A549 (cell line): Measurements from ENCODE around the gene IQCE. TPM values are rescaled to one million over a fixed set of nuclear protein-coding genes. Genes with fewer than 3 reads are reported as not detected.

Source experiments
- ATAC-seq, 2 experiments: fragments of 200-7000 bp in 1 of 2; fragments of >200 bp in 1 of 2; cut with Nextera tagmentation in 1 of 2; cut with Tn5 transposase in 1 of 2; 3 replicates each; pipeline versions ENCODE4 v1.8.0 to v1.9.1; 2018 to 2020; ENCODE audit warnings: mild to moderate bottlenecking in 1 of 2, moderate library complexity in 1 of 2
- CTCF ChIA-PET: fragments of 300-600 bp; sonication (Branson Sonifier 250); formaldehyde crosslinking; extraction: SDS; loops from one replicate; lab custom pipeline; 2021; ENCODE audit warnings: antibody characterized with exemption, inconsistent platforms; lab: Yijun Ruan, JAX
- POLR2A ChIA-PET: fragments of 350-600 bp; formaldehyde crosslinking; extraction: SDS; loops from one replicate; lab custom pipeline; 2021; ENCODE audit warnings: antibody characterized with exemption, inconsistent platforms; lab: Yijun Ruan, JAX
- DNase-seq, 2 experiments: peaks; one replicate each; pipeline versions ENCODE4 v3.0.0 to v3.0.0-alpha.2; 2011 to 2016; ENCODE audit warnings: low read depth in 1 of 2, low spot score in 1 of 2
- FAIRE-seq: peaks from 2 replicates; lab custom pipeline; 2011; peaks lifted over from hg19 to GRCh38; lab: Jason Lieb, UNC
- H3K27ac ChIP-seq, 2 experiments: fragments of >200 bp; sonication (Bioruptor Twin); formaldehyde crosslinking; 3 replicates each; pipeline ENCODE4 v1.5.1; 2016 to 2017
- H3K4me1 ChIP-seq: fragments of >200 bp; sonication (Bioruptor Twin); formaldehyde crosslinking; 3 replicates; pipeline ENCODE4 v1.6.1; 2016
- H3K4me2 ChIP-seq: fragments of >200 bp; sonication (Bioruptor Twin); formaldehyde crosslinking; 3 replicates; pipeline ENCODE4 v1.6.1; 2016
- H3K4me3 ChIP-seq: fragments of >200 bp; sonication (Bioruptor Twin); formaldehyde crosslinking; 3 replicates; pipeline ENCODE4 v1.5.1; 2016
- H3K9me3 ChIP-seq: fragments of >200 bp; sonication (Bioruptor Twin); formaldehyde crosslinking; 3 replicates; pipeline ENCODE4 v1.6.1; 2016
- BCL3 ChIP-seq: fragments of >200 bp; sonication (Bioruptor Twin); formaldehyde crosslinking; IDR thresholded peaks from 3 replicates; pipeline ENCODE4 v1.6.1; 2016
- CBX2 ChIP-seq: fragments of 200-600 bp; sonication (generic); IDR thresholded peaks from 2 replicates; pipeline ENCODE4 v1.6.1; 2016; ENCODE audit warnings: low read depth, mild to moderate bottlenecking, borderline replicate concordance
- CEBPB ChIP-seq, 2 experiments: fragments of >200 bp in 1 of 2; sonication (Bioruptor Twin) in 1 of 2; formaldehyde crosslinking in 1 of 2; IDR thresholded peaks; 2 replicates each; pipeline ENCODE4 v1.6.1; 2012 to 2016
- CHD2 ChIP-seq: fragments of 150-350 bp; IDR thresholded peaks from 2 replicates; pipeline ENCODE4 v1.6.1; 2014; ENCODE audit warnings: low read length; ENCODE audit not compliant: partially characterized antibody
- CHD4 ChIP-seq: fragments of 200-600 bp; sonication (generic); IDR thresholded peaks from 2 replicates; pipeline ENCODE4 v1.6.1; 2016; ENCODE audit warnings: antibody characterized with exemption, mild to moderate bottlenecking, borderline replicate concordance
- EHF ChIP-seq: fragments of 250-450 bp; sonication (Bioruptor Pico); IDR thresholded peaks from 2 replicates; pipeline ENCODE4 v1.5.0; 2020; ENCODE audit warnings: mild to moderate bottlenecking
- FOSB ChIP-seq: fragments of 250-450 bp; sonication (Bioruptor Pico); IDR thresholded peaks from 2 replicates; pipeline ENCODE4 v1.5.0; 2020; ENCODE audit warnings: mild to moderate bottlenecking, moderate library complexity
- FOXS1 ChIP-seq: fragments of 250-450 bp; sonication (Bioruptor Pico); IDR thresholded peaks from 2 replicates; pipeline ENCODE4 v1.5.0; 2020; ENCODE audit warnings: mild to moderate bottlenecking, moderate library complexity
- HES2 ChIP-seq: fragments of >200 bp; sonication (Bioruptor Twin); formaldehyde crosslinking; IDR thresholded peaks from 2 replicates; pipeline ENCODE4 v1.6.1; 2016
- HEYL ChIP-seq: fragments of 250-450 bp; sonication (Bioruptor Pico); IDR thresholded peaks from 2 replicates; pipeline ENCODE4 v1.8.0; 2021; ENCODE audit warnings: mild to moderate bottlenecking, moderate library complexity
- HOXA7 ChIP-seq: fragments of 250-450 bp; sonication (Bioruptor Pico); IDR thresholded peaks from 2 replicates; pipeline ENCODE4 v1.5.0; 2020; ENCODE audit warnings: mild to moderate bottlenecking, moderate library complexity
- KDM1A ChIP-seq: fragments of 200-600 bp; sonication (generic); IDR thresholded peaks from 2 replicates; pipeline ENCODE4 v1.6.1; 2016; ENCODE audit warnings: low read depth, mild to moderate bottlenecking
- KDM5A ChIP-seq: fragments of 200-600 bp; sonication (generic); IDR thresholded peaks from 2 replicates; pipeline ENCODE4 v1.6.1; 2016; ENCODE audit warnings: antibody characterized with exemption, mild to moderate bottlenecking
- MAZ ChIP-seq: fragments of 150-350 bp; IDR thresholded peaks from 2 replicates; pipeline ENCODE4 v1.6.1; 2014; ENCODE audit warnings: antibody characterized with exemption, low read depth, low read length, borderline replicate concordance
- NFE2L2 ChIP-seq: fragments of 150-350 bp; conservative IDR thresholded peaks from 2 replicates; pipeline ENCODE4 v1.6.1; 2014; ENCODE audit warnings: low read length
- NR3C1 ChIP-seq: fragments of >200 bp; sonication (Bioruptor Twin); formaldehyde crosslinking; IDR thresholded peaks from 3 replicates; pipeline ENCODE4 v1.6.1; 2017
- POLR2A ChIP-seq: IDR thresholded peaks from 2 replicates; pipeline ENCODE4 v1.6.1; 2012; ENCODE audit warnings: mild to moderate bottlenecking, low read length
- RAD21 ChIP-seq, 2 experiments: fragments of >200 bp in 1 of 2; sonication (Bioruptor Twin) in 1 of 2; formaldehyde crosslinking in 1 of 2; IDR thresholded peaks in 1 of 2; conservative IDR thresholded peaks in 1 of 2; 2 replicates in 1 of 2; 3 replicates in 1 of 2; pipeline ENCODE4 v1.6.1; 2012 to 2018; ENCODE audit warnings: inconsistent platforms in 1 of 2
- RARB ChIP-seq: fragments of 250-450 bp; sonication (Bioruptor Pico); IDR thresholded peaks from 2 replicates; pipeline ENCODE4 v1.8.0; 2021; ENCODE audit warnings: mild to moderate bottlenecking, moderate library complexity
- SMC3 ChIP-seq: fragments of >200 bp; sonication (Bioruptor Twin); formaldehyde crosslinking; IDR thresholded peaks from 3 replicates; pipeline ENCODE4 v1.6.1; 2018; ENCODE audit warnings: inconsistent platforms
- SREBF2 ChIP-seq: fragments of 450-650 bp; IDR thresholded peaks from 2 replicates; pipeline ENCODE4 v1.6.1; 2014; ENCODE audit warnings: mild to moderate bottlenecking, moderate library complexity
- USF2 ChIP-seq: fragments of 450-650 bp; IDR thresholded peaks from 2 replicates; pipeline ENCODE4 v1.6.1; 2014; ENCODE audit warnings: antibody characterized with exemption
- ZFP36 ChIP-seq: fragments of 450-650 bp; IDR thresholded peaks from 2 replicates; pipeline ENCODE4 v1.6.1; 2014; ENCODE audit warnings: borderline replicate concordance; ENCODE audit not compliant: partially characterized antibody
- ZSCAN20 ChIP-seq: fragments of 250-450 bp; sonication (Bioruptor Pico); IDR thresholded peaks from 2 replicates; pipeline ENCODE4 v1.8.0; 2022; ENCODE audit warnings: mild to moderate bottlenecking, moderate library complexity
- WGBS: methylation state at CpG from one replicate; pipeline ENCODE4 v1.1.6; 2017; ENCODE audit errors: missing lambda C conversion rate; 5-methylcytosine and 5-hydroxymethylcytosine counted together
- polyA plus RNA-seq, 4 experiments: library from polyadenylated mRNA; depleted of rRNA in 3 of 4; stranded (reverse); fragments of >200 nt; fragmentation: RNase III in 1 of 4; extraction: RNeasy Plus Mini Kit Qiagen cat#74134 plus additional on column Dnase treatment in 1 of 4; gene quantifications; 2 replicates in 3 of 4; 3 replicates in 1 of 4; pipeline ENCODE4 v1.2.3, GENCODE V29; 2011 to 2017

Gene IQCE
- polyA plus RNA-seq, 2 of the 4 experiments (the other 2 are of a cell fraction) = 10.6 to 13.0 TPM

- Histone ChIP-seq H3K4me1 (no peaks in the 10 kb centered on the region), H3K27ac (no peak overlapping the region), H3K4me2 (no peak overlapping the region), H3K9me3 (no peaks in the 10 kb centered on the region), H3K4me3 (no peak overlapping the region)
- FAIRE-seq (no peak), ATAC-seq (no peak), DNase-seq (no peak)
- ChIA-PET POLR2A (no interaction called here), CTCF (interaction anchor here (1.4 to 1.8 kb wide), 4 partner anchors 8 to 154 kb away, joined by 4 to 5 read pairs (median 4); no protein-coding TSS in a partner anchor)
- WGBS = 93% methylated on average over 32 of the region's 38 CpGs
- TF ChIP-seq RARB (CRISPR knock-in tag) (no peak), CBX2 (no peak), USF2 (no peak), NFE2L2 (no peak), HES2 (no peak), MAZ (no peak), RAD21 (conservative IDR thresholded peaks at IDR 0.05 in 1 of 2, IDR thresholded peaks at IDR 0.05 in 1 of 2) (no peak), HEYL (no peak), HOXA7 (CRISPR knock-in tag) (no peak), CEBPB (IDR thresholded peaks at IDR 0.05) (no peak), SMC3 (no peak), ZFP36 (no peak), FOSB (no peak)
Measured at GRCh38 chr7:2605608-2606538, 47.1 kb downstream of the IQCE start.

GRCh38 chr7:2606539-2606936 is 47.8 kb downstream of the IQCE start:
- Histone ChIP-seq H3K27ac (no peak overlapping the region), H3K9me3 (no peaks in the 10 kb centered on the region)
- POLR2A ChIA-PET = no interaction called here
- no peak for ATAC-seq
- TF ChIP-seq CHD4 = no peak
- no peak for TF ChIP-seq NR3C1
- TF ChIP-seq POLR2A = no peak
- TF ChIP-seq EHF (CRISPR knock-in tag) = no peak
- TF ChIP-seq CHD2 = no peak
- no peak for TF ChIP-seq SREBF2
- no peak for TF ChIP-seq NFE2L2
- TF ChIP-seq BCL3 = no peak
- no peak for TF ChIP-seq ZSCAN20 (CRISPR knock-in tag)
- TF ChIP-seq KDM5A = no peak
- no peak for TF ChIP-seq USF2
- no peak for TF ChIP-seq KDM1A
- no peak for TF ChIP-seq FOXS1
- TF ChIP-seq, all 56 proteins: peak for 0
- Histone ChIP-seq H3K4me2 (no peak overlapping the region), H3K4me3 (no peak overlapping the region), H3K4me1 (no peaks in the 10 kb centered on the region)
- WGBS = 91% methylated on average over 14 of the region's 16 CpGs
- CTCF ChIA-PET = interaction anchor here (1.1 to 1.8 kb wide), 3 partner anchors 21 to 154 kb away, joined by 3 to 4 read pairs (median 4); no protein-coding TSS in a partner anchor
- FAIRE-seq (no peak), DNase-seq (no peak)
